ENCODE measurements around the gene ZMIZ1. TPM values are rescaled to one million over a fixed set of nuclear protein-coding genes. Genes with fewer than 3 reads are reported as not detected.

The ZMIZ1 gene
- total RNA-seq, 4 donors from 2014 or later = 22.7 to 37.5 (median 31.7) TPM

DNA sequence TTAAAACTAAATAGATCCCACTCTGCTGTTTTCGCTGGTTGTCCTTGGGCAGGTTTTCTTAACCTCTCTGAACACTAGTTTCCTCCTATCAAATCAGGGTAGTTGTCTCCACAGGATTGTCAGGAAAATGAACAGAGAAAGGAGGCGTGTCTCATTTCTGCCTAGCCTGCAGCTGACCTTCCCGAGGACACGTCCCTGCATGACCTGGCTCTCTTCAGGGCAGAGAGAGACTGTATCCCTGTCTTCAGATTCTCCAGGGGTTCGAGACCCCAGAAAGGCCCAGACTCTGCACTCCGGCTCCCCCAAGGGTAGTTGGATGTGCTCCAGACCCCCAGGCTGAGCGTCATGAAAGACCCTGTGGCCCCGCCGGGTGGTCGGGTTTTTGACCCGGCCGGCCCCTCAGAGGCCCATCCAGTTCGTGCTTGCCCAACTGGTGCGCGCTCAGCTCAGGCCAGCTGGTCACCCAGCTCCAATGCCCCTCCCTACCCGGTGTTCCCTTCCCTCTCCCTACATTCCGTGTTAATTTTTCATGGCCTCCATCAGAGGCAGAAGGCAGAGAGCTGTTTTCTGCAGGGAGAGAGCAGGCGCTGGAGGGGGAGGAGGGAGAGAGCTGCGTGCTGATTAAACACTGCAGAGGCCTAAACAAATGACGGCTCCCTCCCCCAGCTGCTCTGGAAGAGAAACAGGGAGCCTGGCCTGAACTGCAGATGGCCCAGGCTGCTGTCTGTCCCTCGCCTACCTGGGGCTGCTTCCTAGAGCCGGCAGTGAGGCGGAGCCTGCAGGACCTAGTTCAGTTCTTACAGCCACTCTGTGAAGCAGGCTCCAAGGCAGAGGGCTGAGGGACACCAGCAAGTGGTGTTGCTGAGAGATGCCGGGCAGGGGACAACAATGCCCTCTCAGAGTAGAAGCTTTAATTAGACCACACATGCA is 192.3 kb downstream of the ZMIZ1 start:
- H3K27ac ChIP-seq = peak overlapping the region in 1 of 4 donors; percentile 25

DNA sequence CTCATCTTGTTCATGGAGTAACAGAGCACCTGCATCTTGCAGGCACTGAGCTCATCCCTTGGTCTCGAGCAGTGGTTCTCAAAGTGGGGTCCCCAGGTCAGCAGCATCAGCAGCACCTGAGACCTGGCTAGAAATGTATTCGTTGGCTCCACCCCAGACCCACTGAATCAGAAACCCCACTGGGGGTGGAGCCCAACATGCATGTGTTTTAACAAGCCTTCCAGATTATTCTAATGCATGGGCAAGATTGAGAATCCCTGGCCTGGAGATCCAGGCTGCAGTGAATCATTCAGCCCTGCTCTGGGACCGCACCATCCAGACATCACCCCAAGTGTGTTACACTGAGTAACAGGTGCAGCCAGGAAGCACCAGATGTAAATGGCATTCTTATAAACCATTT is 193.4 kb downstream of the ZMIZ1 start:
- Histone ChIP-seq H3K4me3 (no peak overlapping the region), H3K27me3 (no peaks in the 10 kb centered on the region), H3K27ac (no peak overlapping the region), H3K9me3 (no peaks in the 10 kb centered on the region), H3K36me3 (no peaks in the 10 kb centered on the region), H3K4me1 (peaks cover 40 to 47% of the 10 kb centered on the region in 2 donors)
- ATAC-seq = no peak
- TF ChIP-seq, protein P1, sequence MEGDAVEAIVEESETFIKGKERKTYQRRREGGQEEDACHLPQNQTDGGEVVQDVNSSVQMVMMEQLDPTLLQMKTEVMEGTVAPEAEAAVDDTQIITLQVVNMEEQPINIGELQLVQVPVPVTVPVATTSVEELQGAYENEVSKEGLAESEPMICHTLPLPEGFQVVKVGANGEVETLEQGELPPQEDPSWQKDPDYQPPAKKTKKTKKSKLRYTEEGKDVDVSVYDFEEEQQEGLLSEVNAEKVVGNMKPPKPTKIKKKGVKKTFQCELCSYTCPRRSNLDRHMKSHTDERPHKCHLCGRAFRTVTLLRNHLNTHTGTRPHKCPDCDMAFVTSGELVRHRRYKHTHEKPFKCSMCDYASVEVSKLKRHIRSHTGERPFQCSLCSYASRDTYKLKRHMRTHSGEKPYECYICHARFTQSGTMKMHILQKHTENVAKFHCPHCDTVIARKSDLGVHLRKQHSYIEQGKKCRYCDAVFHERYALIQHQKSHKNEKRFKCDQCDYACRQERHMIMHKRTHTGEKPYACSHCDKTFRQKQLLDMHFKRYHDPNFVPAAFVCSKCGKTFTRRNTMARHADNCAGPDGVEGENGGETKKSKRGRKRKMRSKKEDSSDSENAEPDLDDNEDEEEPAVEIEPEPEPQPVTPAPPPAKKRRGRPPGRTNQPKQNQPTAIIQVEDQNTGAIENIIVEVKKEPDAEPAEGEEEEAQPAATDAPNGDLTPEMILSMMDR (IDR thresholded peaks at IDR 0.05 in 4 of 5, conservative IDR thresholded peaks at IDR 0.05 in 1 of 5) = no peak
- TF ChIP-seq POLR2A (IDR thresholded peaks at IDR 0.05) = no peak
- intact Hi-C loops (cut with DNase I; ENCODE audit: low total_unique reads) = no loop called here
- in situ Hi-C loops (cut with MboI; ENCODE audit: low sequenced_read_pairs in 4 of 4) = no loop called here
- DNase-seq = no peak

More for the DNA sequence above, 192.3 kb downstream of the ZMIZ1 start:
- Histone ChIP-seq H3K9me3 (no peaks in the 10 kb centered on the region), H3K36me3 (no peaks in the 10 kb centered on the region), H3K27me3 (no peaks in the 10 kb centered on the region), H3K4me1 (peaks cover 30 to 38% of the 10 kb centered on the region in 2 donors), H3K4me3 (no peak overlapping the region)
- no peak for TF ChIP-seq POLR2A (IDR thresholded peaks at IDR 0.05)
- TF ChIP-seq, protein P1 (IDR thresholded peaks at IDR 0.05 in 4 of 5, conservative IDR thresholded peaks at IDR 0.05 in 1 of 5) = no peak
- no peak for ATAC-seq
- intact Hi-C loops (cut with DNase I; ENCODE audit: low total_unique reads) (no loop called here), in situ Hi-C loops (cut with MboI; ENCODE audit: low sequenced_read_pairs in 4 of 4) (no loop called here)
- no peak for DNase-seq

DNA sequence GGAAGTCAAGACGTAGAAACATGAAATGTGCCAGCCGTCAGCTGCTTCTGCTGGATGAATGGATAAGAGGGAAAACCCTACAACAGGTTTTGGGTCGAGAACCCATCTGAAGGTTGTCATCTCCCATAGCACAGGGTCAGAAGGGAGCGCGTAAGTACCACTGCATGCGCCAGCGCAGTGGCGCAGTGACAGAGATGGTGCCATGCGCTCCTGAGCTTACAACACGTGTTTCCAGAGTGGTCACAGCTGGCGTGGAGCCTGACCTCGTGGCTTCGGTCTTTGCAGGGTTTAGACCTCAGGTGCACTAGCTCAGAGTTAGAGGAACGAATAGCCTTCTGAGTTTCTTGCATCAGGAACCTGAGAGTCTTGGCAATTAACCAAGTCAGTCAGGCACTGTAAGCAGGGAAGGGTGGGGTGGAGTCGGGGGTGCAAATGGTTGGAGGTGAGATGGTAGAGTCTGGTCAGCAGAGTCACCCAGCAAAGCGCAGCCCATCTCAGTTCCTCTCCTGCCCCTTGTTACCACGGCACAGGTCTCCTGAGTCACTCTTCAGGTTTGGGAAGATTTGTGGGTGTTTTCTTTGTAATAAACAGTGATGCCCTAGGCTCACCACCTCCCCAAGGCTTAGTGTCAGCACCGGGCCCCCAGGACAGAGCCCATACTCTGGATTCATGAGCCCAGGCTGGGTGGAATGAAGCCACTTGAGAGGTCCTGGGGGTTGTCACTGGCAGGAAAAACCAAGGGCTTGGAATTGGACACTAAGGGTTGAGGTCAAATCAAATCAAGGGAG is 194.4 kb downstream of the ZMIZ1 start:
- no peaks in the 10 kb centered on the region for H3K27me3 ChIP-seq
- no peak for TF ChIP-seq POLR2A (IDR thresholded peaks at IDR 0.05)
- TF ChIP-seq, protein P1 (IDR thresholded peaks at IDR 0.05 in 4 of 5, conservative IDR thresholded peaks at IDR 0.05 in 1 of 5) = no peak

DNA sequence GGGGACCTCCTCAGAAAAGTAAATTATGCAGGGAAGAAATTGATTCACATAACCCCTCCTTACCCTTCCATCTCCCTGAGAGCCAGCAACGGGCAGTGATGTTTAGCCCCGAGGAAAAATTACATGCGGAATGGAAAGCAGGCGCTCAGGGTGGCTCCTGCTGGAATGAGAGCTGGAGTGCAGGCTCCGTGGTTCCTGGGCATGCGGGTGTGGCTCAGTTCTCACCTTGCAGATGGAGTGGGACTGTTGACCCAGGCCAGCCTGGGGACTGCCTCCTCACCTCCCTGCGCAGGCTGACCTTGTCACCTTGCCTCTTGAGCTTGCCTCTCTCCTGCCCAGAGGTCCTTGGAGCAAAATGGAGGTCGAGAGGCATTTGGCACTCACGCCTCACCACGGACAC is 195.2 kb downstream of the ZMIZ1 start:
- intact Hi-C loops (cut with DNase I; ENCODE audit: low total_unique reads) = no loop called here
- no peak overlapping the region for H3K27ac ChIP-seq
- H3K9me3 ChIP-seq = no peaks in the 10 kb centered on the region
- no peak for TF ChIP-seq POLR2A (IDR thresholded peaks at IDR 0.05)
- TF ChIP-seq, protein P1 (IDR thresholded peaks at IDR 0.05 in 4 of 5, conservative IDR thresholded peaks at IDR 0.05 in 1 of 5) = no peak
- H3K4me1 ChIP-seq = peaks cover 53 to 57% of the 10 kb centered on the region in 2 donors
- H3K36me3 ChIP-seq = no peaks in the 10 kb centered on the region
- no peak for DNase-seq
- H3K27me3 ChIP-seq = no peaks in the 10 kb centered on the region
- in situ Hi-C loops (cut with MboI; ENCODE audit: low sequenced_read_pairs in 4 of 4) = no loop called here
- no peak overlapping the region for H3K4me3 ChIP-seq
- no peak for ATAC-seq

More for the DNA sequence above, 194.4 kb downstream of the ZMIZ1 start:
- ATAC-seq (no peak), DNase-seq (no peak)
- no peaks in the 10 kb centered on the region for H3K36me3 ChIP-seq
- no peak overlapping the region for H3K4me3 ChIP-seq
- no peaks in the 10 kb centered on the region for H3K9me3 ChIP-seq
- no peak overlapping the region for H3K27ac ChIP-seq
- in situ Hi-C loops (cut with MboI; ENCODE audit: low sequenced_read_pairs in 4 of 4) (no loop called here), intact Hi-C loops (cut with DNase I; ENCODE audit: low total_unique reads) (no loop called here)
- peaks cover 49 to 56% of the 10 kb centered on the region in 2 donors for H3K4me1 ChIP-seq

All from gastrocnemius medialis (tissue), 4 donors.